Esophagus squamous epithelium (tissue), 4 donors: ENCODE measurements around the gene DPYSL5.

ENCODE experiments used
- CTCF ChIP-seq, 6 experiments: fragments of 450-650 bp in 4 of 6; fragments of 200-600 bp in 2 of 6; sonication (generic) in 2 of 6; IDR thresholded peaks; one replicate each; pipeline ENCODE4 v1.5.1; 2016 to 2019; ENCODE audit warnings: antibody characterized with exemption in 6 of 6, mild to moderate bottlenecking in 4 of 6, moderate library complexity in 4 of 6
- POLR2A ChIP-seq, 4 donors: fragments of 450-650 bp; IDR thresholded peaks; one replicate each; pipeline ENCODE4 v1.6.1; 2017; ENCODE audit warnings: antibody characterized with exemption in 4 of 4, mild to moderate bottlenecking in 4 of 4, moderate library complexity in 3 of 4

GRCh38 chr2:26916128-26916692, 68.3 kb downstream of the DPYSL5 start:
- TF ChIP-seq CTCF (IDR thresholded peaks at IDR 0.05): no peak
- no peak for TF ChIP-seq POLR2A (IDR thresholded peaks at IDR 0.05)
